GM18520 (cell line): ENCODE measurements around the gene C2orf78.

Experiments used
- ATAC-seq: cut with Tn5 transposase; IDR thresholded peaks from one replicate; pipeline ENCODE4 v1.9.1; 2021; ENCODE audit not compliant: unreplicated experiment

The C2orf78 gene

DNA sequence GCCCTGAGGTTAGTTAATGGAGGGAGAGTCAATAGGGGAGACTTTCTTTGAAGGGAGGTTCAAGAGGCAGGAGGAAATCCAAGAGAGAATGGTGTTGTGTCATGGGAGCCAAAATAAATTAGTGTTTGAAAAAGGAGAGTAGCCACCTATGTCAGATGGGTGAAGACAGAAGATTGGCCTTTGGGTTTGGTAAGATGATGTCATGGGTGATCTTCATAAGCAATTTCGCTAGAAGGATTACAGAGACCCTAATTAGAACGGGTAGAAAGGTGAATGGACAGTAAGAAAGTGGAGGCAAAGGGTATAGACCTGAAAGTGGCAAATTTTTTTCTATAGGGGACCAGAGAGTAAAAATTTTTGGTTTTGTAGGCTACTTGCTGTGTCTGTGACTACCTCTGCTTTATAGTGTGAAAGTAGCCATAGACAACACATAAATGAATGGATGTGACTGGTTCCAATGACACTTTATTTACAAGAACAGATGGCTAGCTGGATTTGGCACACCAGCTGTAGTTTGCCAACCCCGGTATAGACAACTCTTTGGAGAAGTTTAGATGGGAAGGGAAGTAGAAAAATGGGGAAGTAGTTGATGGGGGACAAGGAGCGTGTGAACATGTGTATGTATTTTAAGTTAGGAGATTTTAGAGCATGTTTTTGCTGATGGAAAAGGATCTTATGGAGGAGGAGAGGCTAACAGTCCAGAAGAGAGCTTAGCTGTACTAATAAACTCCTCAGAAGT is 54.0 kb downstream of the C2orf78 start:
- no peak for ATAC-seq

DNA sequence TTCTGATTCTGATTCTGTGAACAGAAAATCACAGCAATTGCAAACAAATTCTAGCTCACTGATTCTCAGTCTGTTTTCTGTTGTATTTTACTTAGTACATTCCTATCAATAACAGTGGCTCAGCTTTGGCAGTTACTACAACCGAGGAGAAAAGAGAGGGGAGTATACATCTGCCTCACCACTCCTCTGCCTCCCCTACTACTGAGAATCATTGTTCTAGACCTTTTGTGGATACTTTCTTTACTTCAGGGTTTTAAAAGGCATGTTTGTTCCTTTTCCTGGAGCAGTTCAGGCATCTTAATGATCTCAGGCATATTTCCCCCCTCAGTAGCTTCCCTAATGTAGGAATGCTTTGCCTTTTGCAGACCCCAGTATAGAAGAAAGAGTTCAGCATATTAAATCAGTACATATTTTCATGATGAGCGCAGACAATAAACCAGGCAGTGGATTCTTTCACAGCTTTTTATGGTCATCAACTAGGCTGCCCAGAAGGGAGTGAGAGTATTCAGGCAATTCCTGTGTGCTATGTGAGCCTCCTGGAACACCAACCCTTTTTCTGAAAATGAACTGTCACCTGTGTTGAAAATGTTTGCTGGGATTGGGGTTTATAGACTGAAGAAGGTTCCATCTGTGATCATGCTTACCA is 55.0 kb downstream of the C2orf78 start:
- ATAC-seq, result no peak

DNA sequence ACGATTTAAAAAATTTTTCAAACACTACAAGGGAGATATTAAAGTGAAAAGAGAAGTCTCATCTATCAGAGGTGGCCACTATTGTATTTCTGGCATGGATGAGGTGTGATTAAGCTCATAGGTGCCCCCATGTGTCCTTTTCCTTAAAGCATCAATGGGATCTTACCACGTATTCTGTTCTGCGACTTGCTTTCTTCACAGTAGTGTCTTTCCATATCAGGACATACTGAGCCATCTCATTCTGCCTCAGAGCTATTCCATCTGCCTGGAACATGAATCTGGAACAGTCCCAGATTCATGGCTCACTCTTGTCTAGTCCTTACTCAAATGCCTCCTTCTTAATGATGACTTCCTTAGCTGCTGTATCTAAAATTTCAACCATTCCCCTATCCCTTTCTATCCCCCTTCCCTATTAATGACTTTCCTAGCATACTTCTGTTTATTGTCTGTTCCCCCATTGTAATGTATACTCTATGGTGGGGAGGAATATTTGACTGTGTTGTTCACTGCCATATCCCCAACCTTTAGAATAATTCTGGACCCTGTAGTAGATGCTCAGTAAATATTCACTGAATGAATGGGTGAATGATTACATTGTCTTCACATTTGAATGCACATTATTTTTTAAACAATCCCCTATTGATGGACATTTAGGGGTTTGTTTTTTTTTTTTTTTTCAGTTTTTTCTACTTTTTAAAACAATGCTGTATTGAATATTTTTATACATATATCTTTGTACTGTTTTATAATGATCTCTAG is 55.8 kb downstream of the C2orf78 start:
- no peak for ATAC-seq

DNA sequence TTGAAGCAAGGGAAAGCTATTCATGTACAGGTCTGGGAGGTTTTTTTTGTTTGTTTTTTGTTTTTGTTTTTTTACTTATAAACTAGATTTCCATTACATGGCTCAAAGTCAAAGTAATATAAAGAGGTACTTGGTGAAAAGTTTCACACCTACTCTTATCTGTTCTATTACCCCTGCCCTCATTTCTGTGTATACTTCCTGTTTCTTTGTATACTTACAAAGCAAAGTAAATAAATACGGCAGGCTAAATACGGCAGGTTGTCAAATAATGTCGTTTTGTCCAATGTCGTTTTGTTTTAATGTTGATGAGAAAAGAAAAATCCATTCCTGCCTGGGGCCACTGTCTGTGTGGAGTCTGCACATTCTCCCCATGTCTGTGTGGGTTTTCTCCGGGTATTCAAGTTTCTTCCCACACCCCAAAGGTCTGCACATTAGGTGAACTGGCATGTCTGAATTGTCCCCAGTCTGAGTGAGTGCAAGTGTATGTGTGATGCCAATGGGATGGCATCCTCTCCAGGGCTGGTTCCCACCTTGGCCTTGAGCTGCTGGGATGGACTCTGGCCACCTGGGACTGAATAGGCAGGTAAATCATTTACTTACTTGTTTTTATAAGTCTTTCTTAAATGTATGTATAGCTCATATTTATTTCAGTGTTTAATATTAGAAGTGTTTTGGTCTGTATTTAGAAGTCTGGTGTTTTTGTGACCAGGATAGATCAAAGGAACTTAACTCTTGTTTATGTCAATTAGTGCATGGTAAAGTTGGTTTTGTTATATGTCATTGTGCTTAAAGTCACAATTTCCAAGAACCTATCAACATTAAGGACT is 58.1 kb downstream of the C2orf78 start:
- no peak for ATAC-seq

DNA sequence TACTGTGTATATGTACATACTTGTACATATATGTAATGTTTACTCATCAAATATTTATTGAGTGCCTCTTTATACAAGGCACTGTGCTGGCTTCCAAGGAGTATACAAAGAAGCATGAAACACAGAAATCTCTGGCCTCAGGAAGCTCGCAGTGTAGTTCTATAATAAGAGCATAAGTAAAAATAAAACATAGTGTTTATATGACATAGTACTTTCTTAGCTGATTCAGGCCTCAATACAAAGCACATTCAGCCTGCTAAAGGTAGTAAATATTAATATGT is 58.7 kb downstream of the C2orf78 start:
- no peak for ATAC-seq

DNA sequence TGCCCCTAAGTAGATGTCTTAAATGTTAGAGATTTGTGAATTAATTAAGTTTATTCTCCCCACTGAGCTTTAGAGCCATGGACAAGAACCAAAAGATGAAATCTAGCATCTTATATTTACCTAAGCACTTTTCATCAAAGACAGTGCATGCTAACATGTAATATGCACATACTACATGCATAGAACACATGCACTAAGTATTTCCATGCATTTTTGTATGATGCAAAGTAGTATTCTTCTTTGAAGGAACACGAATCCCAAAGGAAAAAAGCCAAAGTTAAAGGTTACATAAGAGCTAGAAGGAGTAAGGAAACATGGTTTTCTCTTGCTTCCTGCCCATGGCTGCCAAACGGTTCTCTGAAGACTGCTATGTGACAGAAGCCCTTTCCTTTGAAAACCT is 60.1 kb downstream of the C2orf78 start:
- ATAC-seq, result no peak

DNA sequence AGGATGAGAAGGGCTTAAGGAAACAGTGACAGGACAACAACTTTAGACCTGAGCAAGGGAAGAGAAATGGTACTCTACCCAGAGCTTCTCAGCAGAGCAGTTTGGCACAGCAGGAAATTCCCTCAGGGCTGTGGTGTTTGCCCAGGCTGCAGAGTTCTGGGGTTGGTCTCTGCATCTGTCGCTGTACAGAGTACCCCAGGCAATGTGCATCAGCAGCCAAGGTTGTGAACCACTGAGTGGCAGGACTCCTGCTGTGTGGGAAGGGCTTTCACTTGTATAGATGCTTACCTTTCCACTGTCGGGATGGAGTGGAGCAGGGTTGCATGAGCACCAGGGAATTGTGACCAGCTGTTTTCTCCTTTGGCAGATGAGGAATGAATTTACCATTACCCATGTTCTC is 66.0 kb downstream of the C2orf78 start:
- no peak for ATAC-seq

DNA sequence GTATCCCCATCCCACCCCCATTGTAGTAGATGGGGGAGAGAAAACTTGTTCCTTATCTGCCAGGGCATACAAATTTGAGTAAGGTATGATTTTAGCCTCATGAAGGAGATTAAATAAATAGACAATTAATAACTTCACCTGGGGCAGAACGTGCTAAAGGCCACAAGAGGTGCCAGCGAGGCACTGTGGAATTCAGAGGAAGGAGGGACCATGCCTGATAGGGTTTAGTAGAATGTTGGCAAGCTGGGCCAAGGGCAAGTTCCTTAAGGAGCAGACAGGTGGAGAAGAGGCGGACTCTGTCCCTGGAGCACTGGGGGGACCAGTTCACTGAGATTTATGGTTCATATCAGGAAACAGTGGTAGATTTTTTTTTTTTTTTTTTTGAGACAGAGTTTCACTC is 67.3 kb downstream of the C2orf78 start:
- no peak for ATAC-seq

DNA sequence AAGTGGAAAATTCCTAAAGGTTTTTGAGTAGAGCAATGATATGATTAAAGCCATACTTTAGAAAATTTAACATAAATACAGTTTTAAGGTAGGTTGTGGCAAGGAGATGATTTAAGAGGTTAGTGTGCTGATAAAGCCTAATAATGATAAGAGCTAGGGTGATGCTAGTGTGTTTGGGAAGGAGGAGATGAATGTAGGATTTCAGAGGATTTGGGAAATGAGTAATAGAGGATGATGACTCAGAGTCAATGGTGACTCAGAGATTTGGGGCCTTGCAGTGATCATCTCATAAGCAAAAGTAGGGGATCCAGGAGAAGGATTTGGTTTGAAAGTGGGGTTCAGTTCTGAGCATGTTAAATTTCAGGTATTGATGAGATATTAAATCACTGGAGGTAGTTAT is 68.0 kb downstream of the C2orf78 start:
- no peak for ATAC-seq

DNA sequence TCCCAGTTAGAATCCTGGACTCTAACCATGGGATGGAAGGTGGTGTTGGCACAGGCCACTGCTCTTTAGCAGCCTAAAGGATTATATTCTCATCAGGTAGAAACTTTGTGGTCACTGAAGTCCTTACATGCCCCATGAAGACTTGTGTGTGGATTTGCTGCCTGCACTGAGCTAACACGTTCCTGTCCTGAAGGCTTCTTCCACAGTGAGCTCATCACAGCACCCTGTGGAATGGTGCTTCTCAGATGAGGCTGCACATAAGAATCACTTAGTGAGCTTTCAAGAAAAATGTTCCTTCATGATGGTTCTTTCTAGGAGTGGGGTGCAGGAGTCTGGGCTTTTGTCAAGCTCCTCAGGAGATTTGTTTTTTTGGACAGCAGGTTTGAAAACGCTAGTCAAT is 71.5 kb downstream of the C2orf78 start:
- no peak for ATAC-seq

DNA sequence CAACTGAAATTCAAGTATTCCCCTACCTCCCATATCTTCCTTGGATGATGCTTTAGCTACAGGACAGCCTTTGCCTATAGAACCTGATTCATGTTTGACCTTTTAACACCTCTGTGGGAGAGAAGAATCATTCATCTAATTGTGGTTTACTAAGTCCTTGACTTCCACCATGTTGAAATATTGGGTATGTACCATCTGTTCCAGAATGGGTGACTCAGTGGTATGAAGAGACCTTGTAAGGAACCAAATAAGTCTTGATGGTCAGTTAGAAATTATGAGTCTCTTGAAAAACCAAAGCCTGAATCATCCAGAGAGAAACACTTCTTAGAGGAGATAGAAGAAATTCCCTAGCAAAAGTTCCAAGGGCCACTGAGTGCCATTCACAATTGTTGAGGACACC is 72.2 kb downstream of the C2orf78 start:
- ATAC-seq, result no peak

DNA sequence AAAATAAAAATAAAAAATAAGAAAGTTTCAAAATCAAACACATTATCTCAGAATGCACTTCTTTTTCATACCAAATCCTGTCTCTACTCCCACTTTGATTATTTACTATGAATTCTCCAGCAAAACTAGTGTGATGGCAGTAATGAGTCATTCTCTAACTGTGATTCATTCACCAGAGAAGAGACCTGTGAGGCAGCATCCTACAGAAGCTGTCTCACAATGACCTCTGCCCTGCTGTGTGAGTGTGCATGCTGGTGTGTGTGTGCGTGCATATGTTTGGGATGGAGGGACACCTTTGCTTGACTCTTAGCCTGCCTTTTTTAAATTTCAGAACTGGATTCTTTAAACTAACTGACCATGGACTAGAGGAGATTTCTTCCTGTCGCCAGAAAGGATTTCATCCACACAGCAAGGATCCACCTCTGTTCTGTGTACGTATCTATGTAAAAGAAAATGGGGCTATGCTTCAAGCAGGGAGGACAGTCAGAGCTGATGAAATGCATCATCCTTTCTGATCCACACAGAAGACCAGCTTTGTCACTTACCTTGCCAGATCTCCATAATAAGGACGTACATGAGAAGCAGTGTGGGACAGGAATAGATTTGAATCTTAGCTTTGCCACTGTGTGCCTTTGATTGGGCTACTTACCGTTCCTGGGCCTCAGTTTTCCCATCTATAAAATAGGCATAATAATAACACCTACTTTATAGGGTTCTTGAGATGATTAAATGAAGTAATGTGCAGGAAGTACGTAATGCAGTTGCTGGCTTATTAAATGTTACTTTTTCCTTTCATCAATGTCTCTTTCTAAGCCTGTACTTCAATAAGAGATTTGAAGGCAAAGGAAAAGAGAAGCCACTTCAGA is 76.0 kb downstream of the C2orf78 start:
- ATAC-seq, result no peak

DNA sequence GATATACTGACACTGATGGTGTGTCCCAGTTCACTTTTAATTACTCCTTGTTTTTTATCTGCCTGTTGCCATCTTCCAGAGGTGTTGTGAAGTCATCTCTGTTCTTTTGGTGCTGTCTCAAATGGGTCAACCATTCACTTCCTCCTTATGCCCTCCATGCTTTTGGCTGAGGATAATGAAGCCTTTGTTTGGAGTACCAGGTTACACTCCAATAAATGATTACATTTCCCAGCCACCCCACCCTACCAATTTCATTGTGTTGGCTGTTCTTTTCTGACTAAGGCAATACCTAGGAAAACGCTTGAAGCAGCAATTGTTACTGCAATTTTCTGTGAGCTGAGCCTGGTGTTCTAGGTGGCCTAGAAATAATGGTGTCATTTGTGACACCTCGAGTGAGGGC is 79.0 kb downstream of the C2orf78 start:
- ATAC-seq, result no peak
